Ectodermal cell (in vitro differentiated cells): Measurements from ENCODE around the gene PCNX4. TPM values are rescaled to one million over a fixed set of nuclear protein-coding genes. Genes with fewer than 3 reads are reported as not detected.
"Not testable (repeated sequence)": the region's sequence is repeated elsewhere in the genome, so short reads cannot be mapped to it uniquely, and the experiment has no call there.

Experiments
- H3K27ac ChIP-seq: 2 replicates; pipeline ENCODE4 v1.7.0; 2013; ENCODE audit warnings: mild to moderate bottlenecking, low read depth, low read length; ENCODE audit not compliant: insufficient read depth, poor library complexity, severe bottlenecking
- H3K27me3 ChIP-seq: 2 replicates; pipeline ENCODE4 v1.7.0; 2013; ENCODE audit warnings: mild to moderate bottlenecking, low read length; ENCODE audit not compliant: insufficient read depth, control insufficient read depth, poor library complexity, severe bottlenecking
- H3K36me3 ChIP-seq: one replicate; pipeline ENCODE4 v1.7.0; 2013; ENCODE audit warnings: low read length; ENCODE audit not compliant: control insufficient read depth, insufficient read depth
- H3K4me1 ChIP-seq: one replicate; pipeline ENCODE4 v1.7.0; 2013; ENCODE audit warnings: low read length; ENCODE audit not compliant: control insufficient read depth, insufficient read depth
- H3K4me3 ChIP-seq: 2 replicates; pipeline ENCODE4 v1.7.0; 2013; ENCODE audit warnings: low read depth, low read length, control low read depth; ENCODE audit not compliant: insufficient read depth
- H3K9me3 ChIP-seq: 2 replicates; pipeline ENCODE4 v1.7.0; 2013; ENCODE audit warnings: mild to moderate bottlenecking, low read length, moderate library complexity; ENCODE audit not compliant: control insufficient read depth
- WGBS, 2 experiments: methylation state at CpG; one replicate each; pipeline ENCODE4 v1.1.7; 2013; ENCODE audit warnings: missing lambda C conversion rate in 2 of 2; 5-methylcytosine and 5-hydroxymethylcytosine counted together
- polyA plus RNA-seq, 4 experiments: library from polyadenylated mRNA; stranded (reverse); fragments of 50-300 nt; gene quantifications; one replicate each; pipeline ENCODE4 v1.2.3, GENCODE V29; 2013

Gene PCNX4
- 75.9 TPM for polyA plus RNA-seq (2013, experiment 1 of 4)
- 84.9 TPM for polyA plus RNA-seq (2013, experiment 2 of 4)
- polyA plus RNA-seq (2013, experiment 3 of 4): 64.2 TPM
- polyA plus RNA-seq (2013, experiment 4 of 4): 70.6 TPM

GRCh38 chr14:60091550-60092525 lies at the start of gene PCNX4:
PCNX4 (plus strand) TSS chr14:60091923; CDS start chr14:60107639, 15,716 bp downstream.
- H3K27me3 ChIP-seq: no peaks in the 10 kb centered on the region
- H3K36me3 ChIP-seq: no peaks in the 10 kb centered on the region
- no peaks in the 10 kb centered on the region for H3K9me3 ChIP-seq
- H3K27ac ChIP-seq: peak within 1 kb of the TSS; percentile 99
- H3K4me3 ChIP-seq: peak within 1 kb of the TSS; percentile 77
- WGBS, 2 experiments: 0% methylated on average over 87 to 88 of the region's 88 CpGs
- H3K4me1 ChIP-seq: peaks cover 9% of the 10 kb centered on the region

GRCh38 chr14:60047976-60048375 lies 43.7 kb upstream of the PCNX4 start:
- no CpG with 5 or more reads among the region's 1 CpG for WGBS, 2 experiments
- H3K4me1 ChIP-seq, H3K36me3 ChIP-seq, H3K27ac ChIP-seq, H3K27me3 ChIP-seq, H3K9me3 ChIP-seq, H3K4me3 ChIP-seq: not testable (repeated sequence)

GRCh38 chr14:60051721-60052221 lies 40.0 kb upstream of the PCNX4 start:
- 95 to 98% methylated on average over 3 of the region's 3 CpGs for WGBS, 2 experiments
- Histone ChIP-seq H3K4me3 (no peak overlapping the region), H3K36me3 (no peaks in the 10 kb centered on the region)

GRCh38 chr14:60058087-60058486 lies 33.6 kb upstream of the PCNX4 start:
- Histone ChIP-seq H3K4me1 (no peaks in the 10 kb centered on the region), H3K9me3 (no peaks in the 10 kb centered on the region), H3K4me3 (no peak overlapping the region), H3K27me3 (no peaks in the 10 kb centered on the region), H3K27ac (no peak overlapping the region), H3K36me3 (no peaks in the 10 kb centered on the region)
- WGBS, 2 experiments: 87 to 100% methylated on average over 1 of the region's 1 CpG

More at GRCh38 chr14:60051721-60052221, 40.0 kb upstream of the PCNX4 start:
- no peak overlapping the region for H3K27ac ChIP-seq
- no peaks in the 10 kb centered on the region for H3K27me3 ChIP-seq
- no peaks in the 10 kb centered on the region for H3K9me3 ChIP-seq
- no peaks in the 10 kb centered on the region for H3K4me1 ChIP-seq

- WGBS, 2 experiments: 64 to 77% methylated on average over 2 of the region's 2 CpGs
- H3K4me3 ChIP-seq: no peak overlapping the region
- no peaks in the 10 kb centered on the region for H3K27me3 ChIP-seq
- H3K9me3 ChIP-seq: no peaks in the 10 kb centered on the region
- no peaks in the 10 kb centered on the region for H3K36me3 ChIP-seq
- no peak overlapping the region for H3K27ac ChIP-seq
- no peaks in the 10 kb centered on the region for H3K4me1 ChIP-seq
These were observed 30.4 kb upstream of the PCNX4 start for GRCh38 chr14:60061371-60061770.

- Histone ChIP-seq H3K9me3 (no peaks in the 10 kb centered on the region), H3K27ac (no peak overlapping the region), H3K4me3 (no peak overlapping the region), H3K4me1 (no peaks in the 10 kb centered on the region), H3K36me3 (no peaks in the 10 kb centered on the region), H3K27me3 (no peaks in the 10 kb centered on the region)
These were observed 27.1 kb upstream of the PCNX4 start for GRCh38 chr14:60064491-60065072.

- H3K4me1 ChIP-seq: no peaks in the 10 kb centered on the region
- no peaks in the 10 kb centered on the region for H3K36me3 ChIP-seq
- no peaks in the 10 kb centered on the region for H3K9me3 ChIP-seq
- no peak overlapping the region for H3K4me3 ChIP-seq
- no peak overlapping the region for H3K27ac ChIP-seq
- no peaks in the 10 kb centered on the region for H3K27me3 ChIP-seq
- WGBS, 2 experiments: 56 to 62% methylated on average over 1 of the region's 1 CpG
These were observed 23.8 kb upstream of the PCNX4 start for GRCh38 chr14:60067882-60068281.

- no peaks in the 10 kb centered on the region for H3K27me3 ChIP-seq
- no peak overlapping the region for H3K4me3 ChIP-seq
- no peaks in the 10 kb centered on the region for H3K36me3 ChIP-seq
- H3K27ac ChIP-seq: no peak overlapping the region
- H3K9me3 ChIP-seq: no peaks in the 10 kb centered on the region
- H3K4me1 ChIP-seq: no peaks in the 10 kb centered on the region
These were observed 12.0 kb upstream of the PCNX4 start for GRCh38 chr14:60079723-60080122.

GRCh38 chr14:60085085-60085484 lies 6.6 kb upstream of the PCNX4 start:
- Histone ChIP-seq H3K4me1 (no peaks in the 10 kb centered on the region), H3K4me3 (no peak overlapping the region), H3K27me3 (no peaks in the 10 kb centered on the region), H3K9me3 (no peaks in the 10 kb centered on the region), H3K27ac (no peak overlapping the region), H3K36me3 (no peaks in the 10 kb centered on the region)

GRCh38 chr14:60085693-60086092 lies 6.0 kb upstream of the PCNX4 start:
- Histone ChIP-seq H3K9me3 (no peaks in the 10 kb centered on the region), H3K4me1 (no peaks in the 10 kb centered on the region), H3K4me3 (no peak overlapping the region), H3K36me3 (no peaks in the 10 kb centered on the region), H3K27me3 (no peaks in the 10 kb centered on the region), H3K27ac (no peak overlapping the region)
- no CpG with 5 or more reads among the region's 3 CpGs for WGBS, 2 experiments
